HEK293 (cell line): ENCODE data around the gene CIAO2B.

ENCODE experiments used
- CTCF ChIA-PET: fragments of 350-600 bp; formaldehyde crosslinking; extraction: SDS; loops from one replicate; lab custom pipeline; 2021; ENCODE audit warnings: antibody characterized with exemption; lab: Yijun Ruan, JAX
- POLR2A ChIA-PET: fragments of 300-600 bp; formaldehyde crosslinking; extraction: SDS; loops from one replicate; lab custom pipeline; 2020; ENCODE audit warnings: antibody characterized with exemption, inconsistent platforms; lab: Yijun Ruan, JAX
- H3K27ac ChIP-seq: fragments of 200-500 bp; sonication (Bioruptor generic); 2 replicates; pipeline ENCODE4 v1.5.1; 2014; ENCODE audit warnings: low read depth, low read length, control low read depth, inconsistent platforms; ENCODE audit errors: extremely low read depth
- H3K36me3 ChIP-seq, 2 experiments: fragments of 200-500 bp in 1 of 2; sonication (Bioruptor generic) in 1 of 2; 1 replicate in 1 of 2; 2 replicates in 1 of 2; pipeline ENCODE4 v1.5.1; 2014 to 2017; ENCODE audit warnings: inconsistent platforms in 2 of 2, low read length in 2 of 2; ENCODE audit not compliant: control insufficient read depth in 2 of 2, insufficient read depth in 1 of 2
- H3K4me1 ChIP-seq: fragments of 200-500 bp; sonication (Bioruptor generic); 2 replicates; pipeline ENCODE4 v1.5.1; 2014; ENCODE audit warnings: mild to moderate bottlenecking, low read length, inconsistent platforms; ENCODE audit not compliant: control insufficient read depth, insufficient read depth
- H3K4me3 ChIP-seq: 2 replicates; pipeline ENCODE4 v1.5.1; 2011; ENCODE audit warnings: low read depth, mild to moderate bottlenecking, control low read depth, low read length, moderate library complexity
- H3K9me3 ChIP-seq: fragments of 200-500 bp; sonication (Bioruptor generic); 2 replicates; pipeline ENCODE4 v1.5.1; 2014; ENCODE audit warnings: low read depth, low read length, inconsistent platforms; ENCODE audit not compliant: control insufficient read depth, insufficient read depth
- HOXD13 ChIP-seq: sonication (generic); formaldehyde crosslinking; IDR thresholded peaks from 2 replicates; pipeline ENCODE4 v1.8.0; 2022; ENCODE audit warnings: missing genetic modification reagents, borderline replicate concordance
- SALL2 ChIP-seq: fragments of 450-650 bp; formaldehyde crosslinking; IDR thresholded peaks from 2 replicates; pipeline ENCODE4 v1.5.0; 2017; ENCODE audit warnings: missing biosample characterization, mild to moderate bottlenecking, missing genetic modification characterization, borderline replicate concordance
- SP2 ChIP-seq: fragments of 450-650 bp; formaldehyde crosslinking; IDR thresholded peaks from 2 replicates; pipeline ENCODE4 v1.5.1; 2016; ENCODE audit warnings: missing biosample characterization, missing genetic modification characterization
- ZBTB21 ChIP-seq: fragments of 450-650 bp; formaldehyde crosslinking; IDR thresholded peaks from 2 replicates; pipeline ENCODE4 v1.5.1; 2017; ENCODE audit warnings: missing biosample characterization, missing genetic modification characterization
- ZFP3 ChIP-seq: fragments of 450-650 bp; formaldehyde crosslinking; IDR thresholded peaks from 2 replicates; pipeline ENCODE4 v1.5.1; 2016; ENCODE audit warnings: low read depth, missing biosample characterization, missing genetic modification characterization
- ZNF114 ChIP-seq: fragments of 450-650 bp; formaldehyde crosslinking; IDR thresholded peaks from 2 replicates; pipeline ENCODE4 v1.5.0; 2017; ENCODE audit warnings: missing biosample characterization, missing genetic modification characterization
- ZNF202 ChIP-seq: fragments of 450-650 bp; formaldehyde crosslinking; IDR thresholded peaks from 2 replicates; pipeline ENCODE4 v1.5.1; 2016; ENCODE audit warnings: missing biosample characterization, missing genetic modification characterization, borderline replicate concordance
- ZNF223 ChIP-seq: fragments of 450-650 bp; formaldehyde crosslinking; IDR thresholded peaks from 2 replicates; pipeline ENCODE4 v1.5.1; 2016; ENCODE audit warnings: missing biosample characterization, missing genetic modification characterization
- ZNF350 ChIP-seq: fragments of 450-650 bp; formaldehyde crosslinking; IDR thresholded peaks from 2 replicates; pipeline ENCODE4 v1.5.0; 2017; ENCODE audit warnings: missing biosample characterization, mild to moderate bottlenecking, missing genetic modification characterization
- ZNF514 ChIP-seq: fragments of 450-650 bp; formaldehyde crosslinking; IDR thresholded peaks from 2 replicates; pipeline ENCODE4 v1.5.1; 2016; ENCODE audit warnings: missing biosample characterization, missing genetic modification characterization
- ZNF530 ChIP-seq: fragments of 450-650 bp; formaldehyde crosslinking; IDR thresholded peaks from 2 replicates; pipeline ENCODE4 v1.5.1; 2016; ENCODE audit warnings: low read depth, missing biosample characterization, missing genetic modification characterization
- ZNF544 ChIP-seq: fragments of 450-650 bp; formaldehyde crosslinking; IDR thresholded peaks from 2 replicates; pipeline ENCODE4 v1.5.0; 2017; ENCODE audit warnings: missing biosample characterization, missing genetic modification characterization
- ZNF660 ChIP-seq: fragments of 450-650 bp; IDR thresholded peaks from 2 replicates; pipeline ENCODE4 v1.5.1; 2018; ENCODE audit warnings: missing biosample characterization, mild to moderate bottlenecking, missing genetic modification characterization
- ZNF701 ChIP-seq: fragments of 450-650 bp; formaldehyde crosslinking; IDR thresholded peaks from 2 replicates; pipeline ENCODE4 v1.5.1; 2016; ENCODE audit warnings: missing biosample characterization, missing genetic modification characterization
- ZNF776 ChIP-seq: fragments of 450-650 bp; formaldehyde crosslinking; IDR thresholded peaks from 2 replicates; pipeline ENCODE4 v1.5.0; 2017; ENCODE audit warnings: missing biosample characterization, missing genetic modification characterization, borderline replicate concordance
- TF ChIP-seq, protein P1 (sequence below): fragments of 450-650 bp; formaldehyde crosslinking; IDR thresholded peaks from 2 replicates; pipeline ENCODE4 v1.5.1; 2016; ENCODE audit warnings: missing biosample characterization, missing genetic modification characterization
- TF ChIP-seq, protein P2 (sequence below): fragments of 450-650 bp; formaldehyde crosslinking; IDR thresholded peaks from 2 replicates; pipeline ENCODE4 v1.5.1; 2016; ENCODE audit warnings: missing biosample characterization, missing genetic modification characterization
- TF ChIP-seq, protein P3 (sequence below): fragments of 450-650 bp; formaldehyde crosslinking; optimal IDR thresholded peaks from 2 replicates; pipeline ENCODE3; 2016; ENCODE audit warnings: missing biosample characterization, mild to moderate bottlenecking, missing genetic modification characterization
- TF ChIP-seq, protein P4 (sequence below): fragments of 450-650 bp; formaldehyde crosslinking; IDR thresholded peaks from 2 replicates; pipeline ENCODE4 v1.5.1; 2016; ENCODE audit warnings: missing biosample characterization, missing genetic modification characterization

Gene CIAO2B

DNA sequence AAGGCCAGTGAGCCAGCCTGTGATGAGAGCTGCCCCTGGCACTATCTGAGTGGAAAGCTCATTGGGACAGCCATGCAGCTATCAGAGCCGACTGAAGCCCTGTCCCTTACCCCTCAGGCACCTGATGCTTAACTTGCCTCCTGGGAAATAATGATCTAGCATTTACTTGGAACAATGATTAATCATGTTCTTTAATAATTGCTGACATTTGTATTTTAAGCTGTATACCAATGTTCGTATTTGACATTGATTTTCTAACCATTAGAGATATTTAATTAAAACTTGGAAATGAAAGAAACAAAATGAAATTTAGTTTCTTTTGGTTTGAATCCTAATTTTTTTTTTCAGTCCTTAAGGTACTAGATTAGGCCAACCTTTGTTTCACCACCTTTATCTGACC is 43.4 kb downstream of the CIAO2B start:
- Histone ChIP-seq H3K9me3 (no peaks in the 10 kb centered on the region), H3K4me3 (no peak overlapping the region), H3K4me1 (peaks cover 8% of the 10 kb centered on the region), H3K36me3 (peaks cover 9 to 21% of the 10 kb centered on the region in 2 experiments; a peak in 2 of 3 replicates), H3K27ac (no peak overlapping the region)
- TF ChIP-seq ZNF514 (tag by site-specific recombination), result no peak
- TF ChIP-seq, protein P1, sequence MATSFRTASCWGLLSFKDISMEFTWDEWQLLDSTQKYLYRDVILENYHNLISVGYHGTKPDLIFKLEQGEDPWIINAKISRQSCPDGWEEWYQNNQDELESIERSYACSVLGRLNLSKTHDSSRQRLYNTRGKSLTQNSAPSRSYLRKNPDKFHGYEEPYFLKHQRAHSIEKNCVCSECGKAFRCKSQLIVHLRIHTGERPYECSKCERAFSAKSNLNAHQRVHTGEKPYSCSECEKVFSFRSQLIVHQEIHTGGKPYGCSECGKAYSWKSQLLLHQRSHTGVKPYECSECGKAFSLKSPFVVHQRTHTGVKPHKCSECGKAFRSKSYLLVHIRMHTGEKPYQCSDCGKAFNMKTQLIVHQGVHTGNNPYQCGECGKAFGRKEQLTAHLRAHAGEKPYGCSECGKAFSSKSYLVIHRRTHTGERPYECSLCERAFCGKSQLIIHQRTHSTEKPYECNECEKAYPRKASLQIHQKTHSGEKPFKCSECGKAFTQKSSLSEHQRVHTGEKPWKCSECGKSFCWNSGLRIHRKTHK, result no peak
- no peak for TF ChIP-seq ZNF530 (tag by site-specific recombination)
- TF ChIP-seq SP2 (tag by site-specific recombination), result no peak
- TF ChIP-seq ZNF544 (tag by site-specific recombination), result no peak
- TF ChIP-seq ZNF701 (tag by site-specific recombination), result no peak
- no peak for TF ChIP-seq ZBTB21
- no peak for TF ChIP-seq ZNF660 (tag by site-specific recombination)
- TF ChIP-seq SALL2 (tag by site-specific recombination), result no peak
- TF ChIP-seq, protein P2, sequence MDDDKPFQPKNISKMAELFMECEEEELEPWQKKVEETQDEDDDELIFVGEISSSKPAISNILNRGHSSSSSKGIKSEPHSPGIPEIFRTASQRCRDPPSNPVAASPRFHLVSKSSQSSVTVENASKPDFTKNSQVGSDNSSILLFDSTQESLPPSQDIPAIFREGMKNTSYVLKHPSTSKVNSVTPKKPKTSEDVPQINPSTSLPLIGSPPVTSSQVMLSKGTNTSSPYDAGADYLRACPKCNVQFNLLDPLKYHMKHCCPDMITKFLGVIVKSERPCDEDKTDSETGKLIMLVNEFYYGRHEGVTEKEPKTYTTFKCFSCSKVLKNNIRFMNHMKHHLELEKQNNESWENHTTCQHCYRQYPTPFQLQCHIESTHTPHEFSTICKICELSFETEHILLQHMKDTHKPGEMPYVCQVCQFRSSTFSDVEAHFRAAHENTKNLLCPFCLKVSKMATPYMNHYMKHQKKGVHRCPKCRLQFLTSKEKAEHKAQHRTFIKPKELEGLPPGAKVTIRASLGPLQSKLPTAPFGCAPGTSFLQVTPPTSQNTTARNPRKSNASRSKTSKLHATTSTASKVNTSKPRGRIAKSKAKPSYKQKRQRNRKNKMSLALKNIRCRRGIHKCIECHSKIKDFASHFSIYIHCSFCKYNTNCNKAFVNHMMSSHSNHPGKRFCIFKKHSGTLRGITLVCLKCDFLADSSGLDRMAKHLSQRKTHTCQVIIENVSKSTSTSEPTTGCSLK, result no peak
- no peak for TF ChIP-seq HOXD13 (CRISPR knock-in tag)
- TF ChIP-seq, protein P3, sequence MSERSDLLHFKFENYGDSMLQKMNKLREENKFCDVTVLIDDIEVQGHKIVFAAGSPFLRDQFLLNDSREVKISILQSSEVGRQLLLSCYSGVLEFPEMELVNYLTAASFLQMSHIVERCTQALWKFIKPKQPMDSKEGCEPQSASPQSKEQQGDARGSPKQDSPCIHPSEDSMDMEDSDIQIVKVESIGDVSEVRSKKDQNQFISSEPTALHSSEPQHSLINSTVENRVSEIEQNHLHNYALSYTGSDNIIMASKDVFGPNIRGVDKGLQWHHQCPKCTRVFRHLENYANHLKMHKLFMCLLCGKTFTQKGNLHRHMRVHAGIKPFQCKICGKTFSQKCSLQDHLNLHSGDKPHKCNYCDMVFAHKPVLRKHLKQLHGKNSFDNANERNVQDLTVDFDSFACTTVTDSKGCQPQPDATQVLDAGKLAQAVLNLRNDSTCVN, result no peak
- no peak for TF ChIP-seq ZNF202
- no peak for TF ChIP-seq ZFP3
- no peak for TF ChIP-seq ZNF350 (tag by site-specific recombination)
- no peak for TF ChIP-seq ZNF114 (tag by site-specific recombination)
- TF ChIP-seq ZNF223 (tag by site-specific recombination), result no peak
- CTCF ChIA-PET, result interaction anchor here (0.6 to 17.9 kb wide), 11 partner anchors 9 to 264 kb away, joined by 3 to 268 read pairs (median 5); partner anchors contain the start of genes CDH16, CES3, NAE1 and PDP2
- POLR2A ChIA-PET, result interaction anchor here (0.6 kb wide), 1 partner anchor 41 kb away, joined by 6 read pairs; no protein-coding TSS in a partner anchor

DNA sequence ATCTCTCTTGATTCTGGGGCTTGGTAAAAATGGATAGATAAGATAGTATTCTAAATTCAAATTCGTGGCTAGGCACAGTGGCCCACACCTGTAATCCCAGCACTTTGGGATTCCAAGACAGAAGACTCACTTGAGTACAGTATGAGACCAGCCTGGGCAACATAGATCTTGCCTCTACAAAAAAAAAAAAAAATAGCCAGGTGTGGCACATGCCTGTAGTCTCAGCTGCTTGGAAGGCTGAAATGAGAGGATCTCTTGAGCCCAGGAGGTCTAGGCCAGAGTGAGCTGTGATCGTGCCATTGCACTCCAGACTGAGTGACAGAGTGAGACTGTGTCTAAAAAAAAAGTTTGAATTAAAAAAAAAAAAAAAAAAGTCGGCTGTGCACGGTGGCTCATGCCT is 44.6 kb downstream of the CIAO2B start:
- no peak overlapping the region for H3K27ac ChIP-seq
- peaks cover 9 to 33% of the 10 kb centered on the region in 2 experiments; a peak in 2 of 3 replicates for H3K36me3 ChIP-seq
- POLR2A ChIA-PET, result interaction anchor here (0.6 to 0.7 kb wide), 2 partner anchors 9 to 21 kb away, joined by 3 read pairs; partner anchors contain the start of gene PDP2
- H3K9me3 ChIP-seq, result no peaks in the 10 kb centered on the region
- TF ChIP-seq, protein P4, sequence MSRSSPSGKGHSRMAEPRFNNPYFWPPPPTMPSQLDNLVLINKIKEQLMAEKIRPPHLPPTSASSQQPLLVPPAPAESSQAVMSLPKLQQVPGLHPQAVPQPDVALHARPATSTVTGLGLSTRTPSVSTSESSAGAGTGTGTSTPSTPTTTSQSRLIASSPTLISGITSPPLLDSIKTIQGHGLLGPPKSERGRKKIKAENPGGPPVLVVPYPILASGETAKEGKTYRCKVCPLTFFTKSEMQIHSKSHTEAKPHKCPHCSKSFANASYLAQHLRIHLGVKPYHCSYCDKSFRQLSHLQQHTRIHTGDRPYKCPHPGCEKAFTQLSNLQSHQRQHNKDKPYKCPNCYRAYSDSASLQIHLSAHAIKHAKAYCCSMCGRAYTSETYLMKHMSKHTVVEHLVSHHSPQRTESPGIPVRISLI (tag by site-specific recombination), result peak; percentile 88
- no peak for TF ChIP-seq ZNF776
- TF ChIP-seq, all 188 proteins: peak for 1
- H3K4me3 ChIP-seq, result no peak overlapping the region
- H3K4me1 ChIP-seq, result peaks cover 8% of the 10 kb centered on the region
- CTCF ChIA-PET, result interaction anchor here (0.6 to 1.7 kb wide), 7 partner anchors 9 to 266 kb away, joined by 3 to 14 read pairs (median 4); partner anchors contain the start of genes CDH16, CES3 and PDP2
